Middle frontal gyrus (tissue), 1 donor: ENCODE data around the gene SLC18A2.

ENCODE experiments used
- DNase-seq: peaks from one replicate; pipeline ENCODE4 v3.0.0-alpha.2; 2015; ENCODE audit warnings: low spot score; ENCODE audit errors: extremely low spot score

Gene SLC18A2

DNA sequence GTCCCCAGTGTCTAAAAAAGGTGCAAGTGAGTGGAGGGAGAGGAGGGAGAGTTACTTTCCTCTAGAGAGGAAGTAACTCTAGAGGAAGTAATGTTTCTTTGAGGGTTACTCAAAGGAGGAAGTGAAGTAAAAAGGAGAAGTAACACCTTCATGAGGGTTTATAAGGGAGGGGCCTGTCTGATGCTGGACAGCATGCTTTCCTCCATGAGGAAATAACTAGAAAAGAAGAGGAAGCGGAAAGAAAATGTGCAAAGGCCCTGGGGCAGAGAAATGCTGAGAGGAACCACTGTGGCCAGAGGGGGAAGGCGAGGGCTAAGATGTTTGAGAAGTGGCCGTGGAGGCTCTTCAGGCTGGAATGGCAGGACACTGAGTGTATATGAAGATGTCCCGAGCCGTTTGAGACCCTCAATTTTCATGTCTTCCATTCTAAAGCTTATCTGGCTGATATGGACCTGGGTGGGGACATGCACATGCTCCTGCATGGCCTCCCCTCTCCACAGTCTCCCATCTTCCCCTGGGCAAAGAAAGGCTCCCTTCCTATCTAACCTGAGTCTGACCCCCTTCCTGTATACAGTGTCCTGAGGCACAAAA, 3.4 kb upstream of the SLC18A2 start:
- no peak for DNase-seq

GRCh38 chr10:117239051-117239450, 1.9 kb upstream of the SLC18A2 start:
- DNase-seq, result no peak

DNA sequence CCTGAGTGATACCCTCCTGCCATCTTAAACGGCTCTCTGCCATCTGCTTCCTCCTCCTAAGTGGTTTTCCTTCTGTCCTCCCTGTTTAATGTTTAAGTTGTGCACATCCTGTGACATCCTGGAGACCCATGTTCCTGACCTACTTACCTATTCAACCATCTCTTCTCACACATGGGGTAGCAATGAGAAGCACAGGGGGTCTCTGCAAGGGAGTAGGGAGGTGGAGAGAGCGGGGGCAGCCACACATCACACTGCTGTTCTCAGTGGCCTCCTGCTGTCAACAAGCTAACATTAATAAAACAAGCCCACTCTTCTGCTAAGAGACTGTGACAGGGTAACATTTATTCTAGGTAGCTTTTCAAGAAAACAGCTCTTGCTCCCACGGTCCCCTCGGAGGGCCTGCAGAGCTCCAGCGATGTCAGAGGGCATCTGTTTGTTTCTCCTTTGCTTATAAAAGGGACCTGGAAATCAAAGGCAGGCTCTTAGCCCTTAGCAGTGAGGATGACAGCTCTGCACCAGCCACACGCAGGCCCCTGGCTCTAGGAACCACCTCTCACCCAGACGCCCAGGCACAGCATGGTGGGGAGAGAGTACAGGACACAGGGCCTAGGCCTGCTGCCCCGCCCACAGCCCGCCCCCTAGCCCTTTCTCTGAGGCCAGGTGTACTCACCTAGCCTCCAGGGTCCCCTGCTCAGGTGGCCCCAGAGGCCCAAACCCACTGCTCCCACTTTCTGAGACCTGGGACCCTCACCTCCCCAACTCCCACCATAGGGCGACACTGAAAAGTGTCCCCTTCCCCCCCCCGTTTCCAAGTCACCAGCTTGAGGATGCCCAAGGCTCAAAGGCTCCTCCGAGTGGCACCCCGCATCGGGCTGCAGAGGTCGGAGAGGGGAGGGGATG, 943 bp upstream of the SLC18A2 start:
- DNase-seq, result no peak

- DNase-seq, result no peak
These were observed 888 bp downstream of the SLC18A2 start for GRCh38 chr10:117241541-117242462.

GRCh38 chr10:117242463-117242832, 1.5 kb downstream of the SLC18A2 start:
- DNase-seq, result no peak

DNA sequence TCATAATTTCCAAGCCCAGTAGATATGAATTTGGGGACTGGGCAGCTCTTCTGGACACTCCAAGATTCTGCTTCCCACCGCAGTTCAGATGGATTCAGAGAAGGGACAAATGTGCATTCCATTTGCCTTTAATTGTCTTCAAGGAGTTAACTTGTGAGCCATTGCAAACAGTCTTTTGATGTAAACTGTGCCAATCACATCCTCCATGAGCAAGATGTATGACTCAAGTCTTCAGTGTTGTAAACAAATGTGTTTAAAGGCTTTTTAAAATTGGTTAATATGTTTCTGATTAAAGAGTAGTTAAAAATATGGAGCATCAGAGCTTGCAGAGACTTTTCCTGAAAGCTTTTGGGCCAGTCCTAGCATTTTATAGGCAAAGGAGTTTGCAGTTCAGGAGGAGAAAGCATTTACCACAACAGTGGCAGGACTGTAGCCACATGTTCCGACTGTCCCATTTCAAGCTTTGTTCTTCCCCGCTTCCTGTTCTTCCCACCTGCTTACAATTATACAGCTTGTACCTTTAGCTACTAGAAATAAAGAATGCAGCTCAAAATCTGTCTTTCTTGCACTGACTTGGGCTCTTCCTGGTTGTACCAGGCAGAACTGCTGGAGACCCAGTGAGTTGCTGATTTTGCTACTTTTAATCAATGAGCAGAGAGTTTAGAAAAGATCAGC, 6.2 kb downstream of the SLC18A2 start:
- no peak for DNase-seq

- no peak for DNase-seq
These were observed 8.0 kb downstream of the SLC18A2 start for GRCh38 chr10:117248750-117249465.

- DNase-seq, result no peak
These were observed 8.7 kb downstream of the SLC18A2 start for GRCh38 chr10:117249493-117250093.

GRCh38 chr10:117250411-117250810, 9.5 kb downstream of the SLC18A2 start:
- no peak for DNase-seq

- no peak for DNase-seq
These were observed 13.0 kb downstream of the SLC18A2 start for GRCh38 chr10:117253908-117254307.

DNA sequence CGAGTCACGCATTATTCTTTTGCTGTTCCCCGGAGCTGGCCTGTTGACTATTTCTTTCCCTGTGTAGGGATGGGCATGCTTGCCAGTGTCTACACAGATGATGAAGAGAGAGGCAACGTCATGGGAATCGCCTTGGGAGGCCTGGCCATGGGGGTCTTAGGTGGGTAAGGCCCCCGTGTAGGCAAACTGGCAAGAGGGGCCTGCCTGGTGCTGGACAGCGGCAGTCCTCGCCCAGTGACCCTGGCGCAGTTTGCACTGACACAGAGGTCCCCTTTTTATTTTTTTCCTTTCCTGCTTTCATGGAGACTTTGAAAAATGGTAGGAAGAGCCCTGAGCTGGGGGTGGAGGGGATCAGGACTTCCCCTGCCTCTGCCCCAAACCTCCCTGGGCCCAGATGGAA, 13.4 kb downstream of the SLC18A2 start:
- no peak for DNase-seq

DNA sequence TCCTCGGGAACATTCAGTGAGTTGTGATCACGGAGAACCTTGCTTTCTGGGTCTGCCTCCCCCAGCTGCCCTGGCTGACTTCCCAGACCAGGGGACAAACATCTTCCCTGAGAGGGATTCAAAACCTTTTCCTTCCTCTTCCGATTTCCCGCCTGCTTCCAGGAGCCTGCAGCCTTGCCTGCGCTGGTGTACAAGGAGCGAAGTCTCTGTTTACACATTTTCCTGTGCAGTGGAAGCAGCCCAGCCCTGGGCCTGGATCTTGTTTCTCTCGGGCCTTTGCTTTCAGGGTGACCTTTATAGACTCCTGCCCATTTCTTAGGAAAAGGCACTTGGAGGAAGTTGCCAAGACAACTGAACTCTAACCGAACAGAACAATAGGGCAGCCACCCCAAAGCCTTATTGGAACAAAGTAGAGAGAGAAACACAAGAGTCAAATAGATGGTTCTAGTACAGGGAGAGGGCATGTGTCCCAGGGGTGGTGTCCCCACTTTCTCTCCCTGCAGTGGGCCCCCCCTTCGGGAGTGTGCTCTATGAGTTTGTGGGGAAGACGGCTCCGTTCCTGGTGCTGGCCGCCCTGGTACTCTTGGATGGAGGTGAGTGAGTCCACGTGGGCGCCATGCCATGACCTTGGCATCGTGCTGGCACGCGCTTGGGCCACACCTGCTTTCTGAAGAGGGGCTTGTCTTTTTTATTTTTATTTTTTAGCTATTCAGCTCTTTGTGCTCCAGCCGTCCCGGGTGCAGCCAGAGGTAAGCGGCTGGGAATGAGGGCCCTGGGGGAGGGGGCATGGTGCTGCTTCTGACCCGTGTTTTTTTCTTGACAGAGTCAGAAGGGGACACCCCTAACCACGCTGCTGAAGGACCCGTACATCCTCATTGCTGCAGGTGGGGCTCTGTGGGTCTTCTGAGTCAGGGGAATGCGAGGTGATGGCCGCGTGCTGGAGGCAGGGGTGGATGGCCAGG, 14.1 kb downstream of the SLC18A2 start:
- no peak for DNase-seq

DNA sequence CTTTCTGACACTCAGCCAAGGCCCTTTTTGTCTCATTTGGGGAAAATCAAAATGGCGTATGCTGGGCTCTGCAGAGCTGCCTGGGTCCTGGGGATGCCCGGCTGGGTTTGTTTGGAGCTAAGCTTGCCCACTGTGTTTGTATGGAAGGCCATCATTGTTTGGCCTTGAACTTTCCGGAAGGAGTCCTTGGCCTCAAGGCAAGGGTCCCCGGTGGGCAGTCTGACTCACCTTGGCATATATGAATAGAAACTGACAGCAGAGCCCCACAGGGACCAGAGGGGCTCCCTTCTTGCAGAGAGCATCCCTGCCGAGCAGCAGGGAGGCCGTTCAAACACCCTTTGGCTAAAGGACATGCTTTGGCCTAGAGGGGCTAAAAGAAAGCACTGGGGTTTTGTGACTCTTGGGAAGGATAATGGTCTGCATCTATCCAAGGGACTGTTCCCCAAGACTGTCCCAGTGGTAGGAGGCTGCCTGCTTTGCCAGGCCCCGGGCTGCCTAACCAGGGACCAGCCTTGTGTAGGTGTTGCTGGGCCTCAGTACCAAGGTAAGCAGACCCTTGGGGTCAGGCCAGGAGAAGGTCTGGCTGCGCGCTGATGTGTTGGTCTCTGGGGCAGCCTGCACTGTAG, 15.0 kb downstream of the SLC18A2 start:
- no peak for DNase-seq

DNA sequence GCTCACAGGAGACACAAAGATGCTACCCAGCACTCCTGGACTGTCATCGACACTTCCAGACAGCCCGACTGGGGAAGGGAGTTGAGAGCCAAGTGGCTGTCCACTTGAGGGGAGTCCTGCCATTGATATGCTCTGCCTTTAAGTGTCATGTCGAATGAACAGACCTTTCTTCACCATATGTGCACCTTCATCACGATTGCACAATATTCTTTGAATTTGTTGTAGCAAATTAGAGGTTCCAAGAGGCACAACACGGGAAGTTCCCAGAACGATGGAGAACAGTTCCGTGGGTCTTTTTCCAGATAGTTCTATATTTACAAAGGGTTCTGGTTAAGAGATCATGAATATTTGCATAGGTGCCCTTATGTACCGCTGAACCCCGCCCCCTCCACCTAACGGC, 16.0 kb downstream of the SLC18A2 start:
- no peak for DNase-seq

GRCh38 chr10:117257721-117258120, 16.8 kb downstream of the SLC18A2 start:
- DNase-seq, result no peak

- no peak for DNase-seq
These were observed 18.4 kb downstream of the SLC18A2 start for GRCh38 chr10:117259279-117259678.

GRCh38 chr10:117260084-117260483, 19.2 kb downstream of the SLC18A2 start:
- no peak for DNase-seq

DNA sequence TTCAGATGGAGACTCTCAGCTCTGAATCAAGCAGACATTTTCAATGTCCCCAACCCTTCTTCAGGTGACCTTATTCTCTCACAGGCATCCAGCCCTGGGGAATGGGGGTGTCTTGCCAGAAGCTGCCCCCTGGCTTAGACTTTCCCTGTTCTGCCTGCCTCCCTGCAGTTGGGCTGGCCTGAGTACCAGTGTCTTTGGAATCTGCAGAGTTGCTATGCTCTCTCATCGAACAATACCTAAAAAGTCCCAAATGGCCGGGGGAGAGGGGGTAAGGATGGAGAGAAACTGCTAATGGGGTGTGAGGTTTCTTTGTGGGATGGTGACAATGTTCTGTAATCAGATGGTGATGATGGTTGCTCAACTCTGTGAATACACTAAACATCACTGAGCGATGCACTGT, 20.6 kb downstream of the SLC18A2 start:
- no peak for DNase-seq
